GM23248 (cell line): ENCODE measurements around the gene NDUFA1. TPM values are rescaled to one million over a fixed set of nuclear protein-coding genes. Genes with fewer than 3 reads are reported as not detected.
"Not testable (repeated sequence)": the region's sequence is repeated elsewhere in the genome, so short reads cannot be mapped to it uniquely, and the experiment has no call there.

Experiments
- DNase-seq: peaks from one replicate; pipeline ENCODE4 v3.0.0-alpha.2; 2015
- H2AFZ ChIP-seq: fragments of 200-600 bp; sonication (generic); 2 replicates; pipeline ENCODE4 v1.6.1; 2016; ENCODE audit warnings: antibody characterized with exemption
- H3F3A ChIP-seq: fragments of 200-600 bp; sonication (generic); 2 replicates; pipeline ENCODE4 v1.6.1; 2016; ENCODE audit warnings: mild to moderate bottlenecking, antibody characterized with exemption, mixed run types; ENCODE audit not compliant: insufficient read depth
- H3K27ac ChIP-seq: fragments of 200-600 bp; sonication (generic); 2 replicates; pipeline ENCODE4 v1.5.1; 2016; ENCODE audit warnings: mild to moderate bottlenecking
- H3K27me3 ChIP-seq: fragments of 200-600 bp; sonication (generic); replicated peaks from 2 replicates; pipeline ENCODE4 v1.6.1; 2016; ENCODE audit warnings: mild to moderate bottlenecking; ENCODE audit not compliant: insufficient read depth
- H3K36me3 ChIP-seq: fragments of 200-600 bp; sonication (generic); 2 replicates; pipeline ENCODE4 v1.6.1; 2016; ENCODE audit warnings: low read depth, mild to moderate bottlenecking
- H3K4me1 ChIP-seq: fragments of 200-600 bp; sonication (generic); 2 replicates; pipeline ENCODE4 v1.6.1; 2016; ENCODE audit warnings: mild to moderate bottlenecking; ENCODE audit not compliant: insufficient read depth
- H3K4me2 ChIP-seq: fragments of 200-600 bp; sonication (generic); one replicate; pipeline ENCODE4 v1.6.1; 2016; ENCODE audit warnings: mild to moderate bottlenecking; ENCODE audit not compliant: unreplicated experiment
- H3K4me3 ChIP-seq: fragments of 200-600 bp; sonication (generic); 2 replicates; pipeline ENCODE4 v1.5.1; 2016; ENCODE audit warnings: mild to moderate bottlenecking
- H3K79me2 ChIP-seq: fragments of 200-600 bp; sonication (generic); 2 replicates; pipeline ENCODE4 v1.6.1; 2016; ENCODE audit warnings: mild to moderate bottlenecking; ENCODE audit not compliant: insufficient read depth
- H3K9ac ChIP-seq: fragments of 200-600 bp; sonication (generic); 2 replicates; pipeline ENCODE4 v1.6.1; 2016; ENCODE audit warnings: mild to moderate bottlenecking
- H3K9me2 ChIP-seq: fragments of 200-600 bp; sonication (generic); 2 replicates; pipeline ENCODE4 v1.6.1; 2016; ENCODE audit warnings: mixed run types, mild to moderate bottlenecking, moderate library complexity; ENCODE audit not compliant: insufficient read depth
- H3K9me3 ChIP-seq: fragments of 200-600 bp; sonication (generic); one replicate; pipeline ENCODE4 v1.6.1; 2017; ENCODE audit warnings: low read depth
- H4K20me1 ChIP-seq: fragments of 200-600 bp; sonication (generic); 2 replicates; pipeline ENCODE4 v1.6.0; 2016; ENCODE audit not compliant: insufficient read depth
- EZH2 ChIP-seq: fragments of 200-600 bp; sonication (generic); IDR thresholded peaks from 2 replicates; pipeline ENCODE4 v1.6.1; 2018; ENCODE audit warnings: antibody characterized with exemption, mild to moderate bottlenecking; ENCODE audit not compliant: insufficient read depth, poor library complexity, severe bottlenecking
- EZH2phosphoT487 ChIP-seq: fragments of 200-600 bp; sonication (generic); IDR thresholded peaks from 2 replicates; pipeline ENCODE4 v1.6.1; 2018; ENCODE audit warnings: antibody characterized with exemption, moderate library complexity, mild to moderate bottlenecking, low read depth; ENCODE audit not compliant: insufficient read depth
- WGBS, 2 experiments: methylation state at CpG; one replicate each; pipeline ENCODE4 v1.1.6; 2015 to 2017; ENCODE audit warnings: low lambda C conversion rate in 2 of 2, low coverage in 1 of 2; ENCODE audit errors: missing lambda C conversion rate in 2 of 2; 5-methylcytosine and 5-hydroxymethylcytosine counted together
- in situ Hi-C: fragments of 300-500 bp; cut with MboI; formaldehyde crosslinking; loops from 2 replicates; pipeline ENCODE4 v1.15.0; 2020
- polyA plus RNA-seq: library from polyadenylated mRNA; unstranded; fragments of >200 nt; fragmentation: Nextera tagmentation; extraction: Ambion mirVana; gene quantifications from 2 replicates; pipeline ENCODE4 v1.2.1, GENCODE V29; 2016
- total RNA-seq: library from RNA; depleted of rRNA; stranded (reverse); fragments of >200 nt; shearing (Covaris generic); gene quantifications from 2 replicates; pipeline ENCODE4 v1.2.3, GENCODE V29; 2014; rRNA removed

The NDUFA1 gene
- total RNA-seq (34.8 and 46.4 TPM in 2 replicates), polyA plus RNA-seq (260 and 264 TPM in 2 replicates)

GRCh38 chrX:119871599-119872395, at the start of gene NDUFA1, which contains the start of gene RNF113A:
TSS of gene NDUFA1 (plus strand) at chrX:119871832. CDS start at chrX:119871912, 80 bp downstream.
TSS of gene RNF113A (minus strand) at chrX:119871733. CDS start at chrX:119871613, 120 bp downstream.
- TF ChIP-seq EZH2 (no peak), EZH2phosphoT487 (no peak)
- Histone ChIP-seq H3K9me3 (no peaks in the 10 kb centered on the region), H3K4me3 (peak within 1 kb of the TSS; percentile 93), H3K27me3 (no peaks in the 10 kb centered on the region), H3K4me2 (peak within 1 kb of the TSS; percentile 93), H2AFZ (peak within 1 kb of the TSS; percentile 92), H4K20me1 (no peaks in the 10 kb centered on the region), H3K9me2 (no peaks in the 10 kb centered on the region), H3K27ac (peak within 1 kb of the TSS; percentile 98), H3K36me3 (no peaks in the 10 kb centered on the region; the same call in 1 of the 2 replicates), H3K79me2 (peaks cover 67% of the 10 kb centered on the region), H3F3A (no peaks in the 10 kb centered on the region), H3K4me1 (peaks cover 7% of the 10 kb centered on the region; the same call in 1 of the 2 replicates), H3K9ac (peak within 1 kb of the TSS; percentile 100)
- peak; percentile 91 for DNase-seq
- in situ Hi-C loops, result no loop called here
- 1 to 2% methylated on average over 51 to 54 of the region's 62 CpGs for WGBS, 2 experiments

DNA sequence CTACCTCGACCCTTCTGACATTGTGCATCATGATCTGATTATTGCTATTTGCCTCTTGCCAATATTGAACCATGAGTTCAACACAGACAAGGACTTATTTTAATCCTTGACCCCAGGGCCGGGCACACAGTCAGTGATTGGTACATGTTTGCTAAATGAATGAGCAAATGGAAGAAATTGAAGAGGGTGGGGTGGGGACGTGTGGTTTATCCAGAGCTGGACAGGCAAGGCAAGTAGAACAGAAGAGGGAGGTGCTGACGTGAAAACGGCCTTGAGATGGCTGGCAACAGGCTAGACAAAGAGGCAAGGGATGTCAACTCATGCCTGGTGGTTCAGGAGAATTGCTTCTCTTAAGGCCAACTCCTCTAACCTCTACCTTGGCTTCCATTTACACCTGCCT, 47.4 kb upstream of the NDUFA1 start:
- H3K36me3 ChIP-seq, H3K9me3 ChIP-seq, H3F3A ChIP-seq, H2AFZ ChIP-seq, H3K4me1 ChIP-seq, H3K27me3 ChIP-seq, H3K4me2 ChIP-seq, in situ Hi-C loops, H4K20me1 ChIP-seq, H3K9ac ChIP-seq, H3K27ac ChIP-seq, H3K9me2 ChIP-seq, H3K4me3 ChIP-seq, H3K79me2 ChIP-seq, DNase-seq: not testable (repeated sequence)
- 100% methylated on average over 2 of the region's 5 CpGs; no CpG with 5 or more reads in 1 of the 2 experiments for WGBS, 2 experiments

GRCh38 chrX:119826399-119826959, 45.2 kb upstream of the NDUFA1 start:
- Histone ChIP-seq H2AFZ (peak overlapping the region; percentile 48), H3F3A (0 out of 2 replicates have a peak, but pooled peaks cover 3% of the 10 kb centered on the region), H3K27ac (peak overlapping the region; percentile 51), H3K4me1 (peaks cover 8% of the 10 kb centered on the region; the same call in 1 of the 2 replicates), H3K79me2 (no peaks in the 10 kb centered on the region), H3K4me3 (no peak overlapping the region), H4K20me1 (no peaks in the 10 kb centered on the region), H3K9me3 (no peaks in the 10 kb centered on the region), H3K9me2 (no peaks in the 10 kb centered on the region), H3K9ac (peak overlapping the region; percentile 28; the same call in 1 of the 2 replicates), H3K4me2 (no peak overlapping the region), H3K27me3 (no peaks in the 10 kb centered on the region), H3K36me3 (no peaks in the 10 kb centered on the region)
- TF ChIP-seq EZH2phosphoT487 (no peak), EZH2 (no peak)
- WGBS, 2 experiments, result 7 to 16% methylated on average over 3 to 7 of the region's 7 CpGs
- DNase-seq, result peak; percentile 63
- in situ Hi-C loops, result no loop called here

- no peak overlapping the region for H3K9ac ChIP-seq
- no peaks in the 10 kb centered on the region for H3K9me3 ChIP-seq
- H3K79me2 ChIP-seq, result no peaks in the 10 kb centered on the region
- in situ Hi-C loops, result no loop called here
- no peaks in the 10 kb centered on the region for H4K20me1 ChIP-seq
- H3K27me3 ChIP-seq, result no peaks in the 10 kb centered on the region
- no peaks in the 10 kb centered on the region for H3K9me2 ChIP-seq
- H3F3A ChIP-seq, result 0 out of 2 replicates have a peak, but pooled peaks cover 3% of the 10 kb centered on the region
- H3K27ac ChIP-seq, result no peak overlapping the region
- TF ChIP-seq EZH2phosphoT487 (no peak), EZH2 (no peak)
- no peak overlapping the region for H2AFZ ChIP-seq
- peaks cover 8% of the 10 kb centered on the region; the same call in 1 of the 2 replicates for H3K4me1 ChIP-seq
- H3K4me3 ChIP-seq, result no peak overlapping the region
- no peaks in the 10 kb centered on the region for H3K36me3 ChIP-seq
- no peak for DNase-seq
- H3K4me2 ChIP-seq, result no peak overlapping the region
- whole genome bisulfite sequencing, 2 experiments, result 98 to 100% methylated on average over 4 to 5 of the region's 5 CpGs
Observed at GRCh38 chrX:119828446-119828845, 43.2 kb upstream of the NDUFA1 start.
